B cell (primary cell): ENCODE data around the gene LDLRAD3. TPM values are rescaled to one million over a fixed set of nuclear protein-coding genes. Genes with fewer than 3 reads are reported as not detected.

Experiments
- ATAC-seq: fragments of 200-7000 bp; cut with Tn5 transposase; one replicate; pipeline ENCODE4 v1.10.0; 2021; ENCODE audit warnings: low read depth, mild to moderate bottlenecking, moderate number of reproducible peaks, moderate library complexity
- CTCF ChIA-PET: fragments of 350-600 bp; sonication (Branson Sonifier 250); formaldehyde crosslinking; loops from one replicate; lab custom pipeline; 2021; ENCODE audit warnings: antibody characterized with exemption, inconsistent platforms; lab: Charles Lee
- POLR2A ChIA-PET: fragments of 350-600 bp; sonication (Branson Sonifier 250); formaldehyde crosslinking; loops from one replicate; lab custom pipeline; 2021; ENCODE audit warnings: antibody characterized with exemption; lab: Charles Lee
- DNase-seq: peaks from one replicate; pipeline ENCODE4 v3.0.0; 2013
- H2AFZ ChIP-seq: 2 replicates; pipeline ENCODE4 v1.6.1; 2012; ENCODE audit warnings: mild to moderate bottlenecking, low read depth, low read length; ENCODE audit not compliant: insufficient read depth, poor library complexity, severe bottlenecking
- H3K27ac ChIP-seq, 2 donors: 1 replicate in 1 of 2; 2 replicates in 1 of 2; pipeline ENCODE4 v1.5.1; 2012 to 2013; ENCODE audit warnings: low read length in 2 of 2, mild to moderate bottlenecking in 2 of 2, moderate library complexity in 1 of 2
- H3K27me3 ChIP-seq, 4 experiments: fragments of 200-600 bp in 1 of 4; sonication (generic) in 1 of 4; replicated peaks in 1 of 4; 1 replicate in 2 of 4; 2 replicates in 2 of 4; pipeline versions ENCODE4 v1.6.1 to v1.7.0; 2013 to 2016; ENCODE audit warnings: low read length in 3 of 4, mild to moderate bottlenecking in 2 of 4, mixed read lengths in 1 of 4, moderate library complexity in 1 of 4; ENCODE audit not compliant: insufficient read depth in 4 of 4, control insufficient read depth in 3 of 4; ENCODE audit errors: control extremely low read depth in 1 of 4
- H3K36me3 ChIP-seq, 2 experiments: replicated peaks in 1 of 2; 1 replicate in 1 of 2; 2 replicates in 1 of 2; pipeline versions ENCODE4 v1.6.1 to v1.7.1; 2013; ENCODE audit warnings: low read length in 1 of 2; ENCODE audit not compliant: insufficient read depth in 2 of 2, control insufficient read depth in 1 of 2; ENCODE audit errors: control extremely low read depth in 1 of 2, extremely low read depth in 1 of 2
- H3K4me1 ChIP-seq, 2 donors: fragments of 200-600 bp in 1 of 2; sonication (generic) in 1 of 2; 1 replicate in 1 of 2; 2 replicates in 1 of 2; pipeline versions ENCODE4 v1.5.1 to v1.6.1; 2013 to 2017; ENCODE audit warnings: low read length in 2 of 2; ENCODE audit not compliant: control insufficient read depth in 2 of 2, insufficient read depth in 2 of 2
- H3K4me2 ChIP-seq: replicated peaks from 2 replicates; pipeline ENCODE3; 2012; ENCODE audit warnings: mild to moderate bottlenecking, low read depth, low read length; ENCODE audit not compliant: poor library complexity, severe bottlenecking
- H3K4me3 ChIP-seq, 5 experiments: fragments of 200-600 bp in 1 of 5; sonication (generic) in 1 of 5; 1 replicate in 3 of 5; 2 replicates in 2 of 5; pipeline versions ENCODE4 v1.5.1 to v1.7.0; 2011 to 2016; ENCODE audit warnings: low read length in 4 of 5, mild to moderate bottlenecking in 4 of 5, low read depth in 2 of 5, control low read depth in 1 of 5, moderate library complexity in 1 of 5; ENCODE audit not compliant: insufficient read depth in 1 of 5; ENCODE audit errors: control extremely low read depth in 1 of 5, extremely low read depth in 1 of 5
- H3K79me2 ChIP-seq: fragments of 200-600 bp; sonication (generic); one replicate; pipeline ENCODE4 v1.6.0; 2016; ENCODE audit warnings: low read length; ENCODE audit not compliant: control insufficient read depth, insufficient read depth
- H3K9ac ChIP-seq: fragments of 200-600 bp; sonication (generic); 2 replicates; pipeline ENCODE4 v1.6.1; 2017; ENCODE audit warnings: mild to moderate bottlenecking, low read length, moderate library complexity
- H3K9me3 ChIP-seq, 3 donors: one replicate each; pipeline versions ENCODE4 v1.6.1 to v1.7.1; 2013; ENCODE audit warnings: low read length in 2 of 3; ENCODE audit not compliant: control insufficient read depth in 2 of 3, insufficient read depth in 1 of 3; ENCODE audit errors: control extremely low read depth in 1 of 3
- H4K20me1 ChIP-seq: 2 replicates; pipeline ENCODE4 v1.6.0; 2012; ENCODE audit warnings: mild to moderate bottlenecking, low read length; ENCODE audit not compliant: insufficient read depth, control insufficient read depth, poor library complexity, severe bottlenecking
- H3K27ac Mint-ChIP-seq: one replicate; pipeline ENCODE4 v1.8.0; 2021; ENCODE audit warnings: mixed read lengths
- H3K27me3 Mint-ChIP-seq: one replicate; pipeline ENCODE4 v1.8.0; 2021; ENCODE audit warnings: mixed read lengths
- H3K4me1 Mint-ChIP-seq: one replicate; pipeline ENCODE4 v1.8.0; 2021; ENCODE audit warnings: mixed read lengths
- H3K4me3 Mint-ChIP-seq: one replicate; pipeline ENCODE4 v1.8.0; 2021; ENCODE audit warnings: mixed read lengths
- H3K9me3 Mint-ChIP-seq: one replicate; pipeline ENCODE4 v1.8.0; 2022; ENCODE audit warnings: mixed read lengths; ENCODE audit not compliant: insufficient read depth
- EZH2 ChIP-seq: IDR thresholded peaks from 2 replicates; pipeline ENCODE4 v1.6.1; 2012; ENCODE audit warnings: borderline replicate concordance, low read depth, mild to moderate bottlenecking, moderate library complexity, low read length; ENCODE audit not compliant: insufficient read depth, poor library complexity, severe bottlenecking
- WGBS: methylation state at CpG from one replicate; pipeline ENCODE4 v1.1.5; 2013; ENCODE audit warnings: missing lambda C conversion rate; ENCODE audit not compliant: insufficient coverage; 5-methylcytosine and 5-hydroxymethylcytosine counted together
- intact Hi-C: fragments of 100-400 bp; cut with micrococcal nuclease; formaldehyde crosslinking; loops from one replicate; pipeline ENCODE4 v1.10.0; 2022
- polyA plus RNA-seq: library from polyadenylated mRNA; depleted of rRNA; stranded (reverse); fragments of >200 nt; gene quantifications from 2 replicates; pipeline ENCODE4 v1.2.3, GENCODE V29; 2012
- total RNA-seq, 2 donors: library from RNA; stranded (reverse); fragments of 120-200 nt in 1 of 2; gene quantifications; 1 replicate in 1 of 2; 2 replicates in 1 of 2; pipeline versions ENCODE4 v1.2.3 to v1.2.4, GENCODE V29; 2013 to 2022
- TF ChIP-seq, protein P1 (sequence below): fragments of 200-600 bp; IDR thresholded peaks from one replicate; pipeline ENCODE4 v1.8.0; 2022; ENCODE audit warnings: antibody characterized with exemption, mild to moderate bottlenecking

LDLRAD3 gene
- total and polyA plus RNA-seq, 2 donors (not counting 1 experiment from before 2014, with no cell fraction given), result 0.01 TPM; not detected in 1

DNA sequence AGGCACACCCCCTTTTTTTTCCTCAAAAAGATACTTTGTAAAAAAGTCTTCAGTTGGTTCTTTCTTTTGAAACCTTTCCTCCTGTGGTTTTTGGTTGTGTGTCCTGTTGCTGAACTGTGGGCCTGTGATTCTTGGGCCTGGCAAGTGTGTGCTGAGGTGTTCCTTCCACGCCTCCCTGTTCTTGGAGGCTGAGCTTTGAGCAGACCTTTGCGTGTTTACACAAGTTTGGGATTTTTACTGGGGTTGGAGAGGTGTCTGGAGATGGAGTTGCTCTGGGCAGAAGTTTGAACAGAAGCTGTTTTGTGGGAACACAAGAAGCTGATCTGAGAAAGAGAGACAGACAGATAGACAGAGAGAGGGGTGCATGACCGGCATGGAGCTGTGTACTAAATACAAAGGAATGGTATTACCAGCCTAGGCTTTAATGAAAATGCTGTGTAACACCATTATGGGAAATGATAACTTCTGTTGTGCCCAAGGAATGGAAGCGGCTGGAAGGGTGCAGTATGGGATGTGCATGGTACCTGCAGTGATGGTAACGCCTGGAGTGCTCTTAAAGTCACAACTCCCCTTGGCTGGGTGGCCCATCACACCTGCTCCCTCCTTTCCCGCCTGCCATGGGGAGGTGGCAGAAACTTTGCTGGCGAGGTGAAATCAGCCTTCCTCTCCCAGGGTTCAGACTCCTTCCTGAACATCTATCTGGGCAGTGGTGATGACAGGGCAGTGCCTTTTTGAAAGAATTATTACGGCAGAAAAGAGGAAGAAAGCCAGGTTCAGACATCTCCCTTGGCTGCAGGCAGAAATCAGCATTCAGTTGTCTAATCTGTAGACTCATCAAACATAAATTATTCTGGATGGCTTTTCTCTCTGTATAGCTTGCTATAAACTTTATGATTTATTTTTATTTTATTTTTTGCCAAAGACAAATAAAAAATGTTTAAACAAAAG is 70.4 kb downstream of the LDLRAD3 start:
- no peaks in the 10 kb centered on the region for H3K4me1 ChIP-seq
- no peaks in the 10 kb centered on the region for H3K79me2 ChIP-seq
- H3K9ac ChIP-seq, result no peak overlapping the region
- Mint-ChIP-seq H3K27ac (no peak overlapping the region), H3K27me3 (peaks cover 4% of the 10 kb centered on the region), H3K4me3 (no peak overlapping the region), H3K9me3 (no peaks in the 10 kb centered on the region), H3K4me1 (no peaks in the 10 kb centered on the region)
- ChIA-PET CTCF (no interaction called here), POLR2A (no interaction called here)
- H3K4me3 ChIP-seq, result no peak overlapping the region
- DNase-seq, result no peak
- intact Hi-C loops, result no loop called here
- peaks cover 0 to 4% (median 0%) of the 10 kb centered on the region in 4 experiments for H3K27me3 ChIP-seq
- no peaks in the 10 kb centered on the region for H3K36me3 ChIP-seq
- no peak overlapping the region for H2AFZ ChIP-seq
- H3K4me2 ChIP-seq, result no peak overlapping the region
- WGBS, result 90% methylated on average over 3 of the region's 8 CpGs
- no peaks in the 10 kb centered on the region for H4K20me1 ChIP-seq
- no peak overlapping the region for H3K27ac ChIP-seq
- H3K9me3 ChIP-seq, result no peaks in the 10 kb centered on the region
- no peak for TF ChIP-seq EZH2
- TF ChIP-seq, protein P1, sequence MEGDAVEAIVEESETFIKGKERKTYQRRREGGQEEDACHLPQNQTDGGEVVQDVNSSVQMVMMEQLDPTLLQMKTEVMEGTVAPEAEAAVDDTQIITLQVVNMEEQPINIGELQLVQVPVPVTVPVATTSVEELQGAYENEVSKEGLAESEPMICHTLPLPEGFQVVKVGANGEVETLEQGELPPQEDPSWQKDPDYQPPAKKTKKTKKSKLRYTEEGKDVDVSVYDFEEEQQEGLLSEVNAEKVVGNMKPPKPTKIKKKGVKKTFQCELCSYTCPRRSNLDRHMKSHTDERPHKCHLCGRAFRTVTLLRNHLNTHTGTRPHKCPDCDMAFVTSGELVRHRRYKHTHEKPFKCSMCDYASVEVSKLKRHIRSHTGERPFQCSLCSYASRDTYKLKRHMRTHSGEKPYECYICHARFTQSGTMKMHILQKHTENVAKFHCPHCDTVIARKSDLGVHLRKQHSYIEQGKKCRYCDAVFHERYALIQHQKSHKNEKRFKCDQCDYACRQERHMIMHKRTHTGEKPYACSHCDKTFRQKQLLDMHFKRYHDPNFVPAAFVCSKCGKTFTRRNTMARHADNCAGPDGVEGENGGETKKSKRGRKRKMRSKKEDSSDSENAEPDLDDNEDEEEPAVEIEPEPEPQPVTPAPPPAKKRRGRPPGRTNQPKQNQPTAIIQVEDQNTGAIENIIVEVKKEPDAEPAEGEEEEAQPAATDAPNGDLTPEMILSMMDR, result no peak
- no peak for ATAC-seq

DNA sequence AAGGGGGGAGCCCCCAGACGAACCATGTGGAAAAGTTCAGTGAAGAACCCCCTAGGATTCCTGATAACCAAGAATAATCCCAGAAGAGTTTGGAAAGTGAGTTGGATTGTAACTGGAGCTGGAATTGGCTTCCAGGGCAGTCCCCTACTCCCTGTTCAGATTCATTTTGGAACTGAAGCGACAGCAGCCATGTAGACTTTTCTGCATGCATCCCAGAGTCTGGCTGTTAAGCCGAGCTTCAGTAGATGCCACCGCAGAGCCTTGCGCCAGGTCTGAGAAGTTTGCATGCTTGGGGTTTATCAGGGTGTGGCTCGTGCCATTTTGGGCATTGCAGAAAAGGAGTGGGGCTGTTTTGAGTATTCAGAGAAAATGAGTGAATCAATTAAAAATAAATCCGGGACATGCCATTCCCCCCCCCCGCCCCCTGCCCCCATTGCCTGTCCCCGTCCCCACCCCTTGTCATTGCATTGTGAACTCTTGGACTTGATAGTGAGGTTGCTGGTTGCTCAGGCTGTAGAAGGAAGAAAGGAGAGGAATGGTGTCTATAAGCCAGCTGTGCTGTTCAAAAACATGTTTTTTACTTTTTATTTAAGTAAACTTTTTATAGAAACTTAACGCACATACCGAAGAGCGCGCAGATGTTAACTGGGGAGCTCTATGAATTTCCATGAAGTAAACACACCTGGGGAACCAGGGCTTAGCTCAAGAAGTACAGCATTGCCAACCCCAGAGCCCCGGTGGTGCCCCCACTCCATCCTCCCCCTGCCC is 71.2 kb downstream of the LDLRAD3 start:
- 74% methylated on average over 5 of the region's 14 CpGs for WGBS
- intact Hi-C loops, result no loop called here
- ATAC-seq, result no peak

More for the DNA sequence above, 71.2 kb downstream of the LDLRAD3 start:
- Mint-ChIP-seq H3K4me1 (no peaks in the 10 kb centered on the region), H3K4me3 (no peak overlapping the region), H3K9me3 (no peaks in the 10 kb centered on the region), H3K27ac (no peak overlapping the region), H3K27me3 (no peaks in the 10 kb centered on the region)
- Histone ChIP-seq H3K4me1 (no peaks in the 10 kb centered on the region), H3K79me2 (no peaks in the 10 kb centered on the region), H4K20me1 (no peaks in the 10 kb centered on the region), H2AFZ (no peak overlapping the region), H3K9ac (no peak overlapping the region), H3K36me3 (no peaks in the 10 kb centered on the region), H3K4me3 (no peak overlapping the region), H3K27ac (no peak overlapping the region), H3K27me3 (peaks cover 0 to 4% (median 0%) of the 10 kb centered on the region in 4 experiments), H3K4me2 (no peak overlapping the region), H3K9me3 (no peaks in the 10 kb centered on the region)
- no peak for TF ChIP-seq EZH2
- TF ChIP-seq, protein P1, result no peak
- DNase-seq, result no peak
- ChIA-PET POLR2A (no interaction called here), CTCF (no interaction called here)
